ENCODE data around the gene SEMA4A.

- TF ChIP-seq, protein P1, sequence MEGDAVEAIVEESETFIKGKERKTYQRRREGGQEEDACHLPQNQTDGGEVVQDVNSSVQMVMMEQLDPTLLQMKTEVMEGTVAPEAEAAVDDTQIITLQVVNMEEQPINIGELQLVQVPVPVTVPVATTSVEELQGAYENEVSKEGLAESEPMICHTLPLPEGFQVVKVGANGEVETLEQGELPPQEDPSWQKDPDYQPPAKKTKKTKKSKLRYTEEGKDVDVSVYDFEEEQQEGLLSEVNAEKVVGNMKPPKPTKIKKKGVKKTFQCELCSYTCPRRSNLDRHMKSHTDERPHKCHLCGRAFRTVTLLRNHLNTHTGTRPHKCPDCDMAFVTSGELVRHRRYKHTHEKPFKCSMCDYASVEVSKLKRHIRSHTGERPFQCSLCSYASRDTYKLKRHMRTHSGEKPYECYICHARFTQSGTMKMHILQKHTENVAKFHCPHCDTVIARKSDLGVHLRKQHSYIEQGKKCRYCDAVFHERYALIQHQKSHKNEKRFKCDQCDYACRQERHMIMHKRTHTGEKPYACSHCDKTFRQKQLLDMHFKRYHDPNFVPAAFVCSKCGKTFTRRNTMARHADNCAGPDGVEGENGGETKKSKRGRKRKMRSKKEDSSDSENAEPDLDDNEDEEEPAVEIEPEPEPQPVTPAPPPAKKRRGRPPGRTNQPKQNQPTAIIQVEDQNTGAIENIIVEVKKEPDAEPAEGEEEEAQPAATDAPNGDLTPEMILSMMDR (IDR thresholded peaks at IDR 0.05; ENCODE audit: low read depth, low read length, missing input control): no peak
- TF ChIP-seq, protein P2, sequence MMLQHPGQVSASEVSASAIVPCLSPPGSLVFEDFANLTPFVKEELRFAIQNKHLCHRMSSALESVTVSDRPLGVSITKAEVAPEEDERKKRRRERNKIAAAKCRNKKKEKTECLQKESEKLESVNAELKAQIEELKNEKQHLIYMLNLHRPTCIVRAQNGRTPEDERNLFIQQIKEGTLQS (IDR thresholded peaks at IDR 0.05): no peak
- TF ChIP-seq HNF4A (conservative IDR thresholded peaks at IDR 0.05): no peak
These were observed 6.8 kb downstream of the SEMA4A start for GRCh38 chr1:156160000-156160742.
